GM18870 (cell line): ENCODE results near the gene SLC12A7.
"Not testable (repeated sequence)": the region's sequence is repeated elsewhere in the genome, so short reads cannot be mapped to it uniquely, and the experiment has no call there.

ENCODE experiments used
- ATAC-seq: cut with Tn5 transposase; IDR thresholded peaks from one replicate; pipeline ENCODE4 v1.9.1; 2021; ENCODE audit warnings: moderate library complexity; ENCODE audit not compliant: unreplicated experiment

The SLC12A7 gene

GRCh38 chr5:1127959-1128785 is 16.3 kb upstream of the SLC12A7 start:
- no peak for ATAC-seq

- not testable (repeated sequence) for ATAC-seq
Observed at GRCh38 chr5:1125695-1126094, 13.8 kb upstream of the SLC12A7 start.

- no peak for ATAC-seq
Observed at GRCh38 chr5:1125030-1125357, 13.1 kb upstream of the SLC12A7 start.

GRCh38 chr5:1124205-1125029 is 12.6 kb upstream of the SLC12A7 start:
- ATAC-seq = no peak

- ATAC-seq = no peak
Observed at GRCh38 chr5:1123418-1124147, 11.7 kb upstream of the SLC12A7 start.

- no peak for ATAC-seq
Observed at GRCh38 chr5:1122511-1123294, 10.8 kb upstream of the SLC12A7 start.

- no peak for ATAC-seq
Observed at GRCh38 chr5:1121891-1122290, 10.0 kb upstream of the SLC12A7 start.

GRCh38 chr5:1121044-1121443 is 9.2 kb upstream of the SLC12A7 start:
- no peak for ATAC-seq

GRCh38 chr5:1120236-1120999 is 8.6 kb upstream of the SLC12A7 start:
- ATAC-seq = no peak

GRCh38 chr5:1119312-1119831 is 7.5 kb upstream of the SLC12A7 start:
- no peak for ATAC-seq

- no peak for ATAC-seq
Observed at GRCh38 chr5:1118738-1119137, 6.9 kb upstream of the SLC12A7 start.

- no peak for ATAC-seq
Observed at GRCh38 chr5:1118231-1118698, 6.4 kb upstream of the SLC12A7 start.

- ATAC-seq = no peak
Observed at GRCh38 chr5:1116977-1117376, 5.1 kb upstream of the SLC12A7 start.

GRCh38 chr5:1116109-1116740 is 4.4 kb upstream of the SLC12A7 start:
- no peak for ATAC-seq

- ATAC-seq = no peak
Observed at GRCh38 chr5:1115123-1115815, 3.4 kb upstream of the SLC12A7 start.

- no peak for ATAC-seq
Observed at GRCh38 chr5:1113805-1114586, 2.1 kb upstream of the SLC12A7 start.

- no peak for ATAC-seq
Observed at GRCh38 chr5:1113332-1113690, 1.4 kb upstream of the SLC12A7 start.
